Osteoblast (primary cell): Measurements from ENCODE around the gene PVR. TPM values are rescaled to one million over a fixed set of nuclear protein-coding genes. Genes with fewer than 3 reads are reported as not detected.

Experiments used
- DNase-seq: peaks from one replicate; pipeline ENCODE4 v3.0.0; 2011; ENCODE audit warnings: low spot score, mixed read lengths; ENCODE audit not compliant: insufficient read length; ENCODE audit errors: missing footprints
- H2AFZ ChIP-seq: 2 replicates; pipeline ENCODE4 v1.6.0; 2011; ENCODE audit warnings: mild to moderate bottlenecking, low read length
- H3K27ac ChIP-seq: 2 replicates; pipeline ENCODE4 v1.5.1; 2011; ENCODE audit warnings: mild to moderate bottlenecking, low read depth, low read length, moderate library complexity
- H3K27me3 ChIP-seq: 2 replicates; pipeline ENCODE4 v1.6.0; 2012; ENCODE audit warnings: mild to moderate bottlenecking, control low read depth, inconsistent platforms, low read length, moderate library complexity; ENCODE audit not compliant: insufficient read depth
- H3K36me3 ChIP-seq: 2 replicates; pipeline ENCODE4 v1.5.1; 2011; ENCODE audit warnings: mild to moderate bottlenecking, low read length, control low read depth, moderate library complexity; ENCODE audit not compliant: insufficient read depth
- H3K4me1 ChIP-seq: 2 replicates; pipeline ENCODE4 v1.5.1; 2011; ENCODE audit warnings: mild to moderate bottlenecking, low read length, control low read depth, moderate library complexity; ENCODE audit not compliant: insufficient read depth
- H3K4me2 ChIP-seq: 2 replicates; pipeline ENCODE4 v1.6.0; 2011; ENCODE audit warnings: mild to moderate bottlenecking, low read length; ENCODE audit not compliant: insufficient read depth
- H3K4me3 ChIP-seq: fragments of 200-600 bp; sonication (generic); 3 replicates; pipeline ENCODE4 v1.5.1; 2012; ENCODE audit warnings: mild to moderate bottlenecking, low read length, inconsistent platforms; ENCODE audit not compliant: insufficient read depth
- H3K79me2 ChIP-seq: 2 replicates; pipeline ENCODE4 v1.6.0; 2012; ENCODE audit warnings: mild to moderate bottlenecking, low read length, control low read depth, inconsistent platforms; ENCODE audit not compliant: insufficient read depth
- H3K9me3 ChIP-seq: 2 replicates; pipeline ENCODE4 v1.5.1; 2011; ENCODE audit warnings: low read depth, low read length, control low read depth
- H4K20me1 ChIP-seq: 2 replicates; pipeline ENCODE4 v1.6.0; 2012; ENCODE audit warnings: mild to moderate bottlenecking, low read length, control low read depth; ENCODE audit not compliant: insufficient read depth
- total RNA-seq: library from RNA; depleted of rRNA; stranded (reverse); fragments of >200 nt; gene quantifications from 2 replicates; pipeline ENCODE4 v1.2.3, GENCODE V29; 2012
- TF ChIP-seq, protein P1 (sequence below): IDR thresholded peaks from 2 replicates; pipeline ENCODE4 v1.5.1; 2011; ENCODE audit warnings: mild to moderate bottlenecking, low read depth, low read length, moderate library complexity; ENCODE audit errors: extremely low read depth

Gene PVR
- total RNA-seq, 1 donor = 53.6 TPM

DNA sequence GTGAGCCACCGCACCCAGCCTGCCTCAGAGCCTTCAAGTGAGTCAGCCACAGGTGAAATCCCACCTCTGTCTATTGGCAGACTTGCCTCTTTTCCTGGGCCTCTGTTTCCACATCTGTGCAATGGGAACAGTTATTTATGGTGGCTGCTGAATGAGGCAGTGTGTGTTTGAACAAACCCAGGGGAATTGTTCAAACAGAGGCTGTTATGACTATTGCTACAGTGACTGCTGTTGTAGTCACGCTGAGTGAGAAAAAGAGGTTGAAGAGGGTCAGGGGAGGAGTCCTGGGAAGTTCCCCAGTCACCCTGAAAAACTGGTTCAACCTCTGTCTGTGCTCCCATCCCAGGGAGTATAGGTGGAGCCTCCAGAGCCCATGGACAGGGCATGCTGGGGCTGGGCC, 27.7 kb downstream of the PVR start, which contains the start of gene CEACAM19:
Gene CEACAM19, plus strand, starts transcription at position 83 of the 400 bp plus-strand sequence. CDS start 450 bp downstream, outside the sequence.
- no peaks in the 10 kb centered on the region for H3K36me3 ChIP-seq
- no peaks in the 10 kb centered on the region for H3K9me3 ChIP-seq
- H3K4me3 ChIP-seq = no peak within 1 kb of the TSS
- H3K79me2 ChIP-seq = no peaks in the 10 kb centered on the region
- no peaks in the 10 kb centered on the region for H3K4me1 ChIP-seq
- no peaks in the 10 kb centered on the region for H4K20me1 ChIP-seq
- no peak within 1 kb of the TSS for H3K27ac ChIP-seq
- TF ChIP-seq, protein P1, sequence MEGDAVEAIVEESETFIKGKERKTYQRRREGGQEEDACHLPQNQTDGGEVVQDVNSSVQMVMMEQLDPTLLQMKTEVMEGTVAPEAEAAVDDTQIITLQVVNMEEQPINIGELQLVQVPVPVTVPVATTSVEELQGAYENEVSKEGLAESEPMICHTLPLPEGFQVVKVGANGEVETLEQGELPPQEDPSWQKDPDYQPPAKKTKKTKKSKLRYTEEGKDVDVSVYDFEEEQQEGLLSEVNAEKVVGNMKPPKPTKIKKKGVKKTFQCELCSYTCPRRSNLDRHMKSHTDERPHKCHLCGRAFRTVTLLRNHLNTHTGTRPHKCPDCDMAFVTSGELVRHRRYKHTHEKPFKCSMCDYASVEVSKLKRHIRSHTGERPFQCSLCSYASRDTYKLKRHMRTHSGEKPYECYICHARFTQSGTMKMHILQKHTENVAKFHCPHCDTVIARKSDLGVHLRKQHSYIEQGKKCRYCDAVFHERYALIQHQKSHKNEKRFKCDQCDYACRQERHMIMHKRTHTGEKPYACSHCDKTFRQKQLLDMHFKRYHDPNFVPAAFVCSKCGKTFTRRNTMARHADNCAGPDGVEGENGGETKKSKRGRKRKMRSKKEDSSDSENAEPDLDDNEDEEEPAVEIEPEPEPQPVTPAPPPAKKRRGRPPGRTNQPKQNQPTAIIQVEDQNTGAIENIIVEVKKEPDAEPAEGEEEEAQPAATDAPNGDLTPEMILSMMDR = no peak
- DNase-seq = peak; percentile 73
- no peaks in the 10 kb centered on the region for H3K27me3 ChIP-seq
- no peak within 1 kb of the TSS for H3K4me2 ChIP-seq
- no peak within 1 kb of the TSS for H2AFZ ChIP-seq

DNA sequence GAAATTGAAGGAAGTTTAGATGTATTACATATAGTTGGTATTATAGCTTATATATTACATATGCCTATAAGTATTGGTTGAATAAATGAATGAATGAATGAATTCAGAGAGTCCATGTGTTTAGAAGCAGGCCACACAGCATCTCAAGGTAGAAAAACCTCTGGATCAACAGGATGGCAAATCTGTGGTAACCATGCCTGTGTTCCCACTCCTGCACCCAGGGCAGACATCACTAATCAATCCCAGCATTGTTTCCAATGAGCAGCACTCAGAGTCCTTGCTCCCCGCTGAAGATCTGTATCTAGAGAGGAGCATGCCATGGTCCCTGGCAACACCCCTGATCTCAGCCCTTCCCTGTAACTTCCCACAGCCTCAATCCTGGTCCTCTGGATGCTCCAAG, 28.5 kb downstream of the PVR start:
- Histone ChIP-seq H3K27ac (no peak overlapping the region), H3K79me2 (no peaks in the 10 kb centered on the region), H3K36me3 (no peaks in the 10 kb centered on the region), H3K27me3 (no peaks in the 10 kb centered on the region), H3K4me3 (no peak overlapping the region), H3K4me2 (no peak overlapping the region), H3K9me3 (no peaks in the 10 kb centered on the region), H3K4me1 (peaks cover 5% of the 10 kb centered on the region), H2AFZ (no peak overlapping the region), H4K20me1 (no peaks in the 10 kb centered on the region)
- TF ChIP-seq, protein P1 = no peak
- no peak for DNase-seq

- H2AFZ ChIP-seq = no peak overlapping the region
- TF ChIP-seq, protein P1 = no peak
- no peaks in the 10 kb centered on the region for H3K36me3 ChIP-seq
- no peaks in the 10 kb centered on the region for H3K79me2 ChIP-seq
- no peaks in the 10 kb centered on the region for H3K9me3 ChIP-seq
- no peaks in the 10 kb centered on the region for H4K20me1 ChIP-seq
- no peak for DNase-seq
- H3K4me2 ChIP-seq = no peak overlapping the region
- H3K27me3 ChIP-seq = no peaks in the 10 kb centered on the region
- peaks cover 6% of the 10 kb centered on the region for H3K4me1 ChIP-seq
- no peak overlapping the region for H3K4me3 ChIP-seq
- no peak overlapping the region for H3K27ac ChIP-seq
These were observed 29.8 kb downstream of the PVR start for GRCh38 chr19:44673510-44673909.

GRCh38 chr19:44675521-44675920, 31.8 kb downstream of the PVR start:
- no peak for DNase-seq
- Histone ChIP-seq H4K20me1 (no peaks in the 10 kb centered on the region), H2AFZ (no peak overlapping the region), H3K4me3 (no peak overlapping the region), H3K36me3 (no peaks in the 10 kb centered on the region), H3K4me1 (peaks cover 6% of the 10 kb centered on the region), H3K27me3 (no peaks in the 10 kb centered on the region), H3K79me2 (no peaks in the 10 kb centered on the region), H3K27ac (no peak overlapping the region), H3K4me2 (no peak overlapping the region), H3K9me3 (no peaks in the 10 kb centered on the region)
- TF ChIP-seq, protein P1 = no peak
